HEK293 (cell line): ENCODE measurements around the gene CA12.

ENCODE experiments used
- AEBP2 ChIP-seq: fragments of 450-650 bp; formaldehyde crosslinking; IDR thresholded peaks from 2 replicates; pipeline ENCODE4 v1.5.1; 2016; ENCODE audit warnings: missing biosample characterization, missing genetic modification characterization, borderline replicate concordance
- FEZF1 ChIP-seq: fragments of 450-650 bp; formaldehyde crosslinking; IDR thresholded peaks from 2 replicates; pipeline ENCODE4 v1.5.1; 2016; ENCODE audit warnings: missing biosample characterization, missing genetic modification characterization
- HOXD13 ChIP-seq: sonication (generic); formaldehyde crosslinking; IDR thresholded peaks from 2 replicates; pipeline ENCODE4 v1.8.0; 2022; ENCODE audit warnings: missing genetic modification reagents, borderline replicate concordance
- OSR2 ChIP-seq: fragments of 450-650 bp; formaldehyde crosslinking; IDR thresholded peaks from 2 replicates; pipeline ENCODE4 v1.5.1; 2016; ENCODE audit warnings: missing biosample characterization, missing genetic modification characterization
- PATZ1 ChIP-seq: fragments of 450-650 bp; formaldehyde crosslinking; IDR thresholded peaks from 2 replicates; pipeline ENCODE4 v1.5.1; 2016; ENCODE audit warnings: missing biosample characterization, missing genetic modification characterization
- PRDM2 ChIP-seq: fragments of 450-650 bp; formaldehyde crosslinking; IDR thresholded peaks from 2 replicates; pipeline ENCODE4 v1.5.1; 2016; ENCODE audit warnings: missing biosample characterization, missing genetic modification characterization, borderline replicate concordance
- REPIN1 ChIP-seq: fragments of 450-650 bp; formaldehyde crosslinking; IDR thresholded peaks from 2 replicates; pipeline ENCODE4 v1.5.1; 2017; ENCODE audit warnings: missing biosample characterization, missing genetic modification characterization, low read depth
- SP2 ChIP-seq: fragments of 450-650 bp; formaldehyde crosslinking; IDR thresholded peaks from 2 replicates; pipeline ENCODE4 v1.5.1; 2016; ENCODE audit warnings: missing biosample characterization, missing genetic modification characterization
- ZBTB48 ChIP-seq: fragments of 450-650 bp; formaldehyde crosslinking; IDR thresholded peaks from 2 replicates; pipeline ENCODE4 v1.5.1; 2016; ENCODE audit warnings: missing biosample characterization, missing genetic modification characterization
- ZBTB8A ChIP-seq: fragments of 450-650 bp; formaldehyde crosslinking; IDR thresholded peaks from 2 replicates; pipeline ENCODE4 v1.5.1; 2016; ENCODE audit warnings: missing biosample characterization, missing genetic modification characterization
- ZFP3 ChIP-seq: fragments of 450-650 bp; formaldehyde crosslinking; IDR thresholded peaks from 2 replicates; pipeline ENCODE4 v1.5.1; 2016; ENCODE audit warnings: low read depth, missing biosample characterization, missing genetic modification characterization
- ZFP69B ChIP-seq: fragments of 450-650 bp; formaldehyde crosslinking; IDR thresholded peaks from 2 replicates; pipeline ENCODE4 v1.5.1; 2016; ENCODE audit warnings: missing biosample characterization, missing genetic modification characterization
- ZNF112 ChIP-seq: fragments of 450-650 bp; formaldehyde crosslinking; IDR thresholded peaks from 2 replicates; pipeline ENCODE4 v1.5.0; 2017; ENCODE audit warnings: missing biosample characterization, missing genetic modification characterization
- ZNF138 ChIP-seq: fragments of 450-650 bp; formaldehyde crosslinking; IDR thresholded peaks from 2 replicates; pipeline ENCODE4 v1.5.1; 2016; ENCODE audit warnings: missing biosample characterization, missing genetic modification characterization, borderline replicate concordance
- ZNF140 ChIP-seq: fragments of 450-650 bp; formaldehyde crosslinking; IDR thresholded peaks from 2 replicates; pipeline ENCODE4 v1.5.1; 2016; ENCODE audit warnings: missing biosample characterization, missing genetic modification characterization
- ZNF202 ChIP-seq: fragments of 450-650 bp; formaldehyde crosslinking; IDR thresholded peaks from 2 replicates; pipeline ENCODE4 v1.5.1; 2016; ENCODE audit warnings: missing biosample characterization, missing genetic modification characterization, borderline replicate concordance
- ZNF214 ChIP-seq: fragments of 450-650 bp; formaldehyde crosslinking; IDR thresholded peaks from 2 replicates; pipeline ENCODE4 v1.5.1; 2017; ENCODE audit warnings: missing biosample characterization, mild to moderate bottlenecking, missing genetic modification characterization, borderline replicate concordance
- ZNF23 ChIP-seq: fragments of 450-650 bp; formaldehyde crosslinking; IDR thresholded peaks from 2 replicates; pipeline ENCODE4 v1.5.1; 2016; ENCODE audit warnings: missing biosample characterization, missing genetic modification characterization, borderline replicate concordance
- ZNF239 ChIP-seq: fragments of 450-650 bp; formaldehyde crosslinking; IDR thresholded peaks from 2 replicates; pipeline ENCODE4 v1.5.1; 2016; ENCODE audit warnings: missing biosample characterization, missing genetic modification characterization
- ZNF341 ChIP-seq: fragments of 450-650 bp; formaldehyde crosslinking; IDR thresholded peaks from 2 replicates; pipeline ENCODE4; 2016; ENCODE audit warnings: low read depth, missing biosample characterization, missing genetic modification characterization
- ZNF354C ChIP-seq: fragments of 450-650 bp; formaldehyde crosslinking; IDR thresholded peaks from 2 replicates; pipeline ENCODE4 v1.5.1; 2016; ENCODE audit warnings: missing biosample characterization, missing genetic modification characterization, low read depth, borderline replicate concordance
- ZNF426 ChIP-seq: fragments of 450-650 bp; formaldehyde crosslinking; IDR thresholded peaks from 2 replicates; pipeline ENCODE4 v1.5.1; 2017; ENCODE audit warnings: missing biosample characterization, missing genetic modification characterization, mild to moderate bottlenecking, inconsistent platforms, moderate library complexity
- ZNF449 ChIP-seq: fragments of 450-650 bp; formaldehyde crosslinking; IDR thresholded peaks from 2 replicates; pipeline ENCODE4 v1.5.1; 2017; ENCODE audit warnings: missing biosample characterization, mild to moderate bottlenecking, missing genetic modification characterization, moderate library complexity
- ZNF48 ChIP-seq: fragments of 450-650 bp; formaldehyde crosslinking; IDR thresholded peaks from 2 replicates; pipeline ENCODE4 v1.5.1; 2016; ENCODE audit warnings: missing biosample characterization, missing genetic modification characterization
- ZNF513 ChIP-seq: fragments of 450-650 bp; IDR thresholded peaks from 2 replicates; pipeline ENCODE4 v1.5.1; 2018; ENCODE audit warnings: missing biosample characterization, missing genetic modification characterization
- ZNF776 ChIP-seq: fragments of 450-650 bp; formaldehyde crosslinking; IDR thresholded peaks from 2 replicates; pipeline ENCODE4 v1.5.0; 2017; ENCODE audit warnings: missing biosample characterization, missing genetic modification characterization, borderline replicate concordance
- ZSCAN16 ChIP-seq: fragments of 450-650 bp; formaldehyde crosslinking; IDR thresholded peaks from 2 replicates; pipeline ENCODE4 v1.5.1; 2016; ENCODE audit warnings: missing biosample characterization, missing genetic modification characterization

CA12 gene

DNA sequence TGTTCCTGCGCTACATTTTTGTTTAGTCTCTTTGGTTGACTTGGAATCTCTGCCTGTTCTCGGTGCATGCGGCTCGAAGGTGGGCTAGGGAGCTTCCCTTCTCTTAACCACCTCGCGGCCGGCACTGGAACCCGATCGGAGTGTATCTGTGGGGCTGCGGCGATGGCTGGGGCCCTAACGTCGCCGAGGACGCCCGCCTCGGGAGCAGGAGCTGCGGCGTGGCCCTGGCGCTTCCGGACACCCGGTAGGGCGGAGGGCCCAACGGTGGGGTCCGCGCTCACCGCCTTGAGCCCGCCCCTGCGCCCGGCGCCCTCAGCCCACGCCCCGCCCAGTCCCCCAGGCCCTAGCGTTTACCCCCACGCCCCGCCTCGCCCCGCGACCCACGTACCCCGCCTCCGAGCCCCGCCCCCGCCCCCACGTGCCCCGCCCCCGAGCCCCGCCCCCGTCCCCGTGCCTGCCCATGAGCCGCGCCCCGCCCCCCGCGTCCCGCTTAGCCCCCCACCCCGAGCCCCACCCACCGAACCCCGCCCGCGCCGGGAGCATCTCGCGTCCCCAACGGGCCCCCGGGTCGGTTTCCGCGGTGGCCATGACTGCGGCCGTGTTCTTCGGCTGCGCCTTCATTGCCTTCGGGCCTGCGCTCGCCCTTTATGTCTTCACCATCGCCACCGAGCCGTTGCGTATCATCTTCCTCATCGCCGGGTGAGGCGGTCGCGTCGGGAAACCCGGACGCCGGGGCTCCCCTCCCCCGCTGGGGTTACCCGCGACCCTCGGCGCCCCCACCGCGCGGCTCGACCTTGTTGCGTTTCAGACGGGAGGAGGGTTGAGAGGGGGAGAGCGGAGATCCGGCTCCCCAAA lies 104.4 kb downstream of the CA12 start, which contains the start of gene APH1B (continued):
- TF ChIP-seq ZNF138 (tag by site-specific recombination), result no peak
- no peak for TF ChIP-seq ZNF239 (tag by site-specific recombination)
- TF ChIP-seq ZNF23 (tag by site-specific recombination), result no peak
- no peak for TF ChIP-seq ZNF776
- TF ChIP-seq ZBTB8A, result peak; percentile 98
- TF ChIP-seq ZNF140 (tag by site-specific recombination), result no peak
- TF ChIP-seq ZSCAN16 (tag by site-specific recombination), result no peak
- no peak for TF ChIP-seq ZNF48 (tag by site-specific recombination)
- peak; percentile 42 for TF ChIP-seq SP2 (tag by site-specific recombination)
- no peak for TF ChIP-seq ZNF449
- TF ChIP-seq ZFP69B, result peak; percentile 86
- TF ChIP-seq ZNF426, result no peak
- no peak for TF ChIP-seq PRDM2 (tag by site-specific recombination)
- no peak for TF ChIP-seq FEZF1
- no peak for TF ChIP-seq ZNF112 (tag by site-specific recombination)
- TF ChIP-seq ZFP3 (tag by site-specific recombination), result no peak
- TF ChIP-seq AEBP2, result no peak
- no peak for TF ChIP-seq ZNF354C (tag by site-specific recombination)
- 0 out of 2 replicates have a peak, but pooled peaks have one; percentile 23 for TF ChIP-seq PATZ1
- TF ChIP-seq ZNF513, result peak; percentile 38; the same call in 1 of the 2 replicates
- TF ChIP-seq ZNF341 (tag by site-specific recombination), result no peak
- no peak for TF ChIP-seq REPIN1 (tag by site-specific recombination)
- peak; percentile 59 for TF ChIP-seq OSR2 (tag by site-specific recombination)
- TF ChIP-seq ZNF202 (tag by site-specific recombination), result no peak
- TF ChIP-seq ZNF214 (tag by site-specific recombination), result no peak
- no peak for TF ChIP-seq HOXD13 (CRISPR knock-in tag)
- TF ChIP-seq ZBTB48 (tag by site-specific recombination), result peak; percentile 64
